Measurements from ENCODE around the gene NDUFV2.

DNA sequence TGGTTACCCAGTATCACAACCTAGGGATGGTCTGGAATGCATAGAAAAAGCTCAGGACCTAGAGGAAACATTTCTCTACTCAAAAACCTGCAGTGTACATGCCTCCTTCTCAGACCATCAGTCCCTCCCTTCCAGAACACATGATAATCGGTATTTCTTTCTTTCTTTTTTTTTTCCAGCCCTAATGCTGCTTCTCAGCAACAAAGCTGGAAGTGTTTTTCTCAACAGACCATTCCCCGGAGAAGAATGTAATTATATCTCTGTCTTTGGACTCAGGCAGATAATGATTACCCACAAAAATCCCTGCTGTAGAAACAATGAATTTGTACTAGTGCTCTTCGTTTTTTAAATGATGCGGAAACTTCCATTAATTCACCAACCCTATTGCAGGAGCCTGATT, 44.1 kb upstream of the NDUFV2 start:
- TF ChIP-seq, protein P1, sequence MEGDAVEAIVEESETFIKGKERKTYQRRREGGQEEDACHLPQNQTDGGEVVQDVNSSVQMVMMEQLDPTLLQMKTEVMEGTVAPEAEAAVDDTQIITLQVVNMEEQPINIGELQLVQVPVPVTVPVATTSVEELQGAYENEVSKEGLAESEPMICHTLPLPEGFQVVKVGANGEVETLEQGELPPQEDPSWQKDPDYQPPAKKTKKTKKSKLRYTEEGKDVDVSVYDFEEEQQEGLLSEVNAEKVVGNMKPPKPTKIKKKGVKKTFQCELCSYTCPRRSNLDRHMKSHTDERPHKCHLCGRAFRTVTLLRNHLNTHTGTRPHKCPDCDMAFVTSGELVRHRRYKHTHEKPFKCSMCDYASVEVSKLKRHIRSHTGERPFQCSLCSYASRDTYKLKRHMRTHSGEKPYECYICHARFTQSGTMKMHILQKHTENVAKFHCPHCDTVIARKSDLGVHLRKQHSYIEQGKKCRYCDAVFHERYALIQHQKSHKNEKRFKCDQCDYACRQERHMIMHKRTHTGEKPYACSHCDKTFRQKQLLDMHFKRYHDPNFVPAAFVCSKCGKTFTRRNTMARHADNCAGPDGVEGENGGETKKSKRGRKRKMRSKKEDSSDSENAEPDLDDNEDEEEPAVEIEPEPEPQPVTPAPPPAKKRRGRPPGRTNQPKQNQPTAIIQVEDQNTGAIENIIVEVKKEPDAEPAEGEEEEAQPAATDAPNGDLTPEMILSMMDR (IDR thresholded peaks at IDR 0.05; ENCODE audit: extremely low read depth in 1 of 2, insufficient read depth in 1 of 2, low read depth in 1 of 2, low read length in 2 of 2), result no peak
- TF ChIP-seq POLR2A (IDR thresholded peaks at IDR 0.05; ENCODE audit: low read depth, low read length) (no peak), JUN (IDR thresholded peaks at IDR 0.05; ENCODE audit: borderline replicate concordance, insufficient read depth, insufficient read length, low read depth) (no peak), POLR2AphosphoS5 (IDR thresholded peaks at IDR 0.05; ENCODE audit: insufficient read depth, low read depth, low read length) (no peak), GATA2 (IDR thresholded peaks at IDR 0.05; ENCODE audit: insufficient read depth, insufficient read length, low read depth, low read length) (no peak), EZH2 (IDR thresholded peaks at IDR 0.05; ENCODE audit: borderline replicate concordance, low read depth, low read length, severe bottlenecking) (no peak), FOS (IDR thresholded peaks at IDR 0.05; ENCODE audit: borderline replicate concordance, insufficient read depth, low read length) (no peak)
- TF ChIP-seq, protein P2, sequence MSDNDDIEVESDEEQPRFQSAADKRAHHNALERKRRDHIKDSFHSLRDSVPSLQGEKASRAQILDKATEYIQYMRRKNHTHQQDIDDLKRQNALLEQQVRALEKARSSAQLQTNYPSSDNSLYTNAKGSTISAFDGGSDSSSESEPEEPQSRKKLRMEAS (IDR thresholded peaks at IDR 0.05; ENCODE audit: insufficient read depth, insufficient read length), result no peak

Measured in endothelial cell of umbilical vein (primary cell).